Pancreas (tissue), 10 donors: ENCODE data around the gene SERINC4. TPM values are rescaled to one million over a fixed set of nuclear protein-coding genes. Genes with fewer than 3 reads are reported as not detected.
"Not testable (repeated sequence)": the region's sequence is repeated elsewhere in the genome, so short reads cannot be mapped to it uniquely, and the experiment has no call there.

Experiments used
- ATAC-seq, 4 donors: fragments of 200-7000 bp; cut with Tn5 transposase; one replicate each; pipeline versions ENCODE4 v1.8.0 to v1.9.1; 2020; ENCODE audit warnings: mild to moderate bottlenecking in 4 of 4, moderate library complexity in 4 of 4
- DNase-seq, 6 donors: peaks; one replicate each; pipeline ENCODE4 v3.0.0-alpha.2; 2020
- FAIRE-seq: peaks from 2 replicates; lab custom pipeline; 2012; peaks lifted over from hg19 to GRCh38; lab: Jason Lieb, UNC
- H3K27ac ChIP-seq, 4 donors: fragments of 200-600 bp; sonication (generic); 1 replicate in 3 of 4; 2 replicates in 1 of 4; pipeline versions ENCODE4 v1.5.0 to v1.8.0; 2020
- H3K27me3 ChIP-seq, 4 donors: fragments of 200-600 bp; one replicate each; pipeline ENCODE4 v1.8.0; 2021
- H3K36me3 ChIP-seq, 3 donors: fragments of 200-600 bp; sonication (generic) in 1 of 3; one replicate each; pipeline versions ENCODE4 v1.5.0 to v1.8.0; 2020 to 2021
- H3K4me1 ChIP-seq, 3 donors: fragments of 200-600 bp; one replicate each; pipeline ENCODE4 v1.8.0; 2021
- H3K4me3 ChIP-seq, 4 donors: fragments of 200-600 bp; sonication (generic) in 2 of 4; one replicate each; pipeline versions ENCODE4 v1.5.0 to v1.8.0; 2020 to 2021
- H3K9me3 ChIP-seq, 4 donors: fragments of 200-600 bp; one replicate each; pipeline ENCODE4 v1.8.0; 2021
- WGBS, 2 donors: extraction: QIAGEN DNeasy Blood & Tissue Kit; methylation state at CpG; one replicate each; pipeline ENCODE4 v1.1.7; 2013; 5-methylcytosine and 5-hydroxymethylcytosine counted together
- intact Hi-C, 3 donors: fragments of 100-400 bp; cut with DNase I; formaldehyde crosslinking; loops; one replicate each; pipeline versions ENCODE4 v1.11.1 to v1.14.2; 2022
- microRNA-seq, 2 donors: library from miRNA; unstranded; fragments of <30 nt; microRNA quantifications; one replicate each; pipeline versions ENCODE4 to v1.1.0, GENCODE V29; 2019 to 2020
- polyA plus RNA-seq, 2 donors: library from polyadenylated mRNA; stranded (reverse); fragments of 200-250 nt; gene quantifications; one replicate each; pipeline ENCODE4 v1.2.3, GENCODE V29; 2013
- total RNA-seq, 6 donors: library from RNA; stranded (reverse); fragmentation: NEBNext Ultra II Directional in 4 of 6; extraction: Animal tissue kit (Norgen Biotek cat#: 25700) in 4 of 6; gene quantifications; one replicate each; pipeline versions ENCODE4 v1.2.1 to v1.2.4, GENCODE V29; 2021 to 2023
- TF ChIP-seq, protein P1 (sequence below), 4 donors: fragments of 200-600 bp; sonication (generic) in 3 of 4; IDR thresholded peaks; one replicate each; pipeline versions ENCODE4 v1.5.0 to v1.8.0; 2021; ENCODE audit warnings: antibody characterized with exemption in 4 of 4
- donor health status: healthy with polysubstance abuse.
- donor health status: DM: no; HTN: no; CAD: no; lungs with moderate emphysema.
- donor health status: DM: no; HTN: no; CAD: no.
- donor health status: control.
- donor health status: control.
- donor health status: Bipolar disorder and iron deficiency.
- donor health status: DM: yes; HTN: yes; CAD: no.
- donor health status: DM: no; HTN: no; CAD: no.
- donor health status: DM: no; HTN: no; CAD: no.
- donor health status: DM: yes; HTN: yes; CAD: no.

The SERINC4 gene
- total and polyA plus RNA-seq, 8 donors: 0.14 to 0.47 (median 0.22) TPM; not detected in 4

- TF ChIP-seq, protein P1, sequence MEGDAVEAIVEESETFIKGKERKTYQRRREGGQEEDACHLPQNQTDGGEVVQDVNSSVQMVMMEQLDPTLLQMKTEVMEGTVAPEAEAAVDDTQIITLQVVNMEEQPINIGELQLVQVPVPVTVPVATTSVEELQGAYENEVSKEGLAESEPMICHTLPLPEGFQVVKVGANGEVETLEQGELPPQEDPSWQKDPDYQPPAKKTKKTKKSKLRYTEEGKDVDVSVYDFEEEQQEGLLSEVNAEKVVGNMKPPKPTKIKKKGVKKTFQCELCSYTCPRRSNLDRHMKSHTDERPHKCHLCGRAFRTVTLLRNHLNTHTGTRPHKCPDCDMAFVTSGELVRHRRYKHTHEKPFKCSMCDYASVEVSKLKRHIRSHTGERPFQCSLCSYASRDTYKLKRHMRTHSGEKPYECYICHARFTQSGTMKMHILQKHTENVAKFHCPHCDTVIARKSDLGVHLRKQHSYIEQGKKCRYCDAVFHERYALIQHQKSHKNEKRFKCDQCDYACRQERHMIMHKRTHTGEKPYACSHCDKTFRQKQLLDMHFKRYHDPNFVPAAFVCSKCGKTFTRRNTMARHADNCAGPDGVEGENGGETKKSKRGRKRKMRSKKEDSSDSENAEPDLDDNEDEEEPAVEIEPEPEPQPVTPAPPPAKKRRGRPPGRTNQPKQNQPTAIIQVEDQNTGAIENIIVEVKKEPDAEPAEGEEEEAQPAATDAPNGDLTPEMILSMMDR (IDR thresholded peaks at IDR 0.05): no peak
- WGBS, 2 donors: 40 to 41% methylated on average over 6 of the region's 6 CpGs
- Histone ChIP-seq H3K27me3 (no peaks in the 10 kb centered on the region), H3K36me3 (peaks cover 0 to 14% (median 2%) of the 10 kb centered on the region in 3 donors), H3K4me3 (no peak overlapping the region), H3K9me3 (no peaks in the 10 kb centered on the region), H3K27ac (no peak overlapping the region), H3K4me1 (peaks cover 0 to 27% (median 12%) of the 10 kb centered on the region in 3 donors)
- FAIRE-seq (no peak), ATAC-seq (no peak), DNase-seq (no peak)
- intact Hi-C loops: no loop called here
Measured at GRCh38 chr15:43751885-43752284, 48.1 kb downstream of the SERINC4 start.

DNA sequence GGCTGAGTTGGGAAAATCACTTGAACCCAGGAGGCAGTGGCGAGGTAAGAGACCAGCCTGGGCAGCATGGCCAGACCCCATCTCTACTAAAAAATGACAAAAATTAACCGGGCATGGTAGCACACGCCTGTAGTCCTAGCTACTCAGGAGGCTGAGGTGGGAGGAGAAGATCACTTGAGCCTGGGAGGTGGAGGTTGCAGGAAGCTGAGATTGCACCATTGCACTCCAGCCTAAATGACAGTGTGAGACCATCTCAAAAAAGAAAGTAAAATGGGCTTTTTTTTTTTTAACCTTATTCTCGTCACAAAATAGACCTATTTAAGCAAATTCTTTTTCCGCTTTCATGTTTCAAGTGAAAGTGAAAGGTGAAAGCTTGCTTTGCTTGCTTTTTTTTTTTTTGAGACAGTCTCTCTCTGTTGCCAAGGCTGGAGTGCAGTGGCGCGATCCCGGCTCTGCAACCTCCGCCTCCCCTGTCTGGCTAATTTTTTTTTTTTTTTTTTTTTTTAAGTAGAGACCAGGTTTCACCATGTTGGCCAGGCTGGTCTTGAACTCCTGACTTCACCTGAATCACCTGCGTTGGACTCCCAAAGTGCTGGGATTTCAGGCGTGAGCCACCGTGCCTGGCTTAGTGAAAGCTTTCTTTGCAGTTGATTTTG lies 50.2 kb downstream of the SERINC4 start:
- intact Hi-C loops: no loop called here
- DNase-seq (no peak), ATAC-seq (peak in 2 of 4 donors; percentile 4 to 15), FAIRE-seq (no peak)
- 35 to 36% methylated on average over 12 of the region's 12 CpGs for WGBS, 2 donors
- Histone ChIP-seq H3K36me3 (peaks cover 0 to 5% (median 2%) of the 10 kb centered on the region in 3 donors), H3K27me3 (no peaks in the 10 kb centered on the region), H3K9me3 (no peaks in the 10 kb centered on the region), H3K4me1 (peaks cover 0 to 27% (median 12%) of the 10 kb centered on the region in 3 donors), H3K27ac (peak overlapping the region in 2 of 4 donors; percentile 30 to 46), H3K4me3 (peak overlapping the region in 2 of 4 donors; percentile 6 to 86)
- TF ChIP-seq, protein P1 (IDR thresholded peaks at IDR 0.05): no peak

DNA sequence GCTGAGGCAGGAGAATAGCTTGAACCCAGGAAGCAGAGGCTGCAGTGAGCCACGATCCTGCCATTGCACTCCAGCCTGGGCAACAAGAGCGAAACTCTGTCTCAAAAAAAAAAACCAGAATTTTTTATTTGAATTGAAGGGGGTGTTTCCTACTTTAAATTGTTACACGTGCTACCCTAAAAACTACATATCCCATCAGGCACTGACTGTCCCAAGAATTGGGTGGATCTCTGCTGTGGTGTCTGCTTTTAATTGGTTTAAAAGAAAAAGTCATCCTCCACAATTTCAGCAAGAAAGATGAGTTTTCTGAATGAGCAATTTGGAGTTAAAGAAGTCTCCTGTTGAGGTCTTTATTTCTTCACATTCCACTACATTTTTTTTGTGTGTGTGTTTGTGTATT lies 51.6 kb downstream of the SERINC4 start:
- DNase-seq: no peak
- H3K27me3 ChIP-seq: no peaks in the 10 kb centered on the region
- peaks cover 0 to 27% (median 12%) of the 10 kb centered on the region in 3 donors for H3K4me1 ChIP-seq
- FAIRE-seq: no peak
- H3K9me3 ChIP-seq: no peaks in the 10 kb centered on the region
- TF ChIP-seq, protein P1 (IDR thresholded peaks at IDR 0.05): no peak
- no peaks in the 10 kb centered on the region for H3K36me3 ChIP-seq
- intact Hi-C loops: no loop called here
- H3K4me3 ChIP-seq: peak overlapping the region in 2 of 4 donors; percentile 72 to 86
- no peak overlapping the region for H3K27ac ChIP-seq
- ATAC-seq: no peak
- 34 to 37% methylated on average over 3 of the region's 3 CpGs for WGBS, 2 donors

- ATAC-seq: peak; percentile 55 to 66 (median 59)
- Histone ChIP-seq H3K27ac (peak overlapping the region; percentile 79 to 93 (median 88)), H3K4me3 (peak overlapping the region; percentile 72 to 91 (median 88)), H3K4me1 (peaks cover 0 to 27% (median 12%) of the 10 kb centered on the region in 3 donors)
- intact Hi-C loops, H3K27me3 ChIP-seq, H3K36me3 ChIP-seq, FAIRE-seq, H3K9me3 ChIP-seq: not testable (repeated sequence)
- DNase-seq: peak in 2 of 6 donors; percentile 30 to 38
- WGBS, 2 donors: 0 to 4% methylated on average over 11 to 12 of the region's 12 CpGs
Measured at GRCh38 chr15:43746903-43747309, 53.1 kb downstream of the SERINC4 start.

DNA sequence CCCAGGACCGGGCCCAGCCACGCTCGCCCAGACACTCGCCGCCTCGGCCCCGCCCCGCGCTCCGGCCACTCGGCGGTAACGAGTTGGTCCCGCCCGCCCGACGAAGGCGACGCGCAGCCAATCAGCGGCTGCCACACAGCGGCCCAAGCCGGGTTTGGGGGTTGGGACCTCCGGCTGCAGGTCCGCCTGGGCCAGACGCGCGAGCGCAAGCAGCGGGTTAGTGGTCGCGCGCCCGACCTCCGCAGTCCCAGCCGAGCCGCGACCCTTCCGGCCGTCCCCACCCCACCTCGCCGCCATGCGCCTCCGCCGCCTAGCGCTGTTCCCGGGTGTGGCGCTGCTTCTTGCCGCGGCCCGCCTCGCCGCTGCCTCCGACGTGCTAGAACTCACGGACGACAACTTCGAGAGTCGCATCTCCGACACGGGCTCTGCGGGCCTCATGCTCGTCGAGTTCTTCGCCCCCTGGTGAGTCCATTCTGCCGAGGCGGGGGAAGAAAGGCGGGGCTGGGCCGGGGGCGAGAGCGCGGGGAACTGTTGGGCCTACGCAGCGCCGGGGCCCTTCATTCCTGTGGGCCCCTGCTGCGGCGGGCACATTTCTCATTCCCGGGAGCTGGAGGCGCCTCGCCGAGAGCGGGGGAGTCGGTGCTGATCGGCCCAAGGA lies 53.6 kb downstream of the SERINC4 start, which contains the start of gene PDIA3:
Gene PDIA3 (plus strand): TSS at position 194 of the 658 bp plus-strand sequence. CDS start 102 bp downstream, at position 296.
- H3K9me3 ChIP-seq, FAIRE-seq, intact Hi-C loops, H3K36me3 ChIP-seq, H3K27me3 ChIP-seq: not testable (repeated sequence)
- Histone ChIP-seq H3K4me1 (peaks cover 0 to 27% (median 12%) of the 10 kb centered on the region in 3 donors), H3K27ac (peak within 1 kb of the TSS; percentile 79 to 93 (median 88)), H3K4me3 (peak within 1 kb of the TSS; percentile 72 to 91 (median 88))
- DNase-seq (peak; percentile 92 to 98 (median 94)), ATAC-seq (peak; percentile 94 to 97 (median 95))
- WGBS, 2 donors: 0 to 2% methylated on average over 46 to 84 of the region's 84 CpGs

Small RNA genes within 50 kb of the gene (microRNA-seq; reads per million reads assigned to microRNA genes)
- gene MIR1282: 0 to 1.9 reads per million in 2 donors

Other genes with a start within 250 kb of the SERINC4 start
- gene PPIP5K1, start 210.0 kb downstream of the SERINC4 start, total RNA-seq: 10 to 100 TPM; 13.3 to 39.9 (median 17.2) TPM
- gene PPIP5K1, start 210.0 kb downstream of the SERINC4 start, polyA plus RNA-seq: 10 to 100 TPM; 11.3 to 16.0 TPM
- gene CKMT1B, start 206.2 kb downstream of the SERINC4 start, total RNA-seq: 1 to 10 TPM in 5 of 6 donors, under 1 TPM in 1; 0.97 to 3.5 (median 3.1) TPM
- gene CKMT1B, start 206.2 kb downstream of the SERINC4 start, polyA plus RNA-seq: 1 to 10 TPM; 2.7 to 8.5 TPM
- under 1 TPM in 5 of 6 donors, not detected in 1; 0.28 to 0.43 (median 0.32) TPM for gene STRC, start 181.4 kb downstream of the SERINC4 start, total RNA-seq
- under 1 TPM; 0.46 to 0.82 TPM for gene STRC, start 181.4 kb downstream of the SERINC4 start, polyA plus RNA-seq
- 1 to 10 TPM; 1.2 to 4.2 (median 1.9) TPM for gene CATSPER2, start 151.4 kb downstream of the SERINC4 start, total RNA-seq
- 1 to 10 TPM; 8.3 to 9.9 TPM for gene CATSPER2, start 151.4 kb downstream of the SERINC4 start, polyA plus RNA-seq
- 1 to 10 TPM in 5 of 6 donors, under 1 TPM in 1; 0.93 to 4.6 (median 3.6) TPM for gene CKMT1A, start 106.4 kb downstream of the SERINC4 start, total RNA-seq
- 1 to 10 TPM; 2.0 to 6.7 TPM for gene CKMT1A, start 106.4 kb downstream of the SERINC4 start, polyA plus RNA-seq
- gene PDIA3, start 53.8 kb downstream of the SERINC4 start, total RNA-seq: 100 to 1,000 TPM; 130 to 290 (median 248) TPM
- 100 to 1,000 TPM; 144 to 189 TPM for gene PDIA3, start 53.8 kb downstream of the SERINC4 start, polyA plus RNA-seq
- gene ELL3, start 23.3 kb downstream of the SERINC4 start, total RNA-seq: 1 to 10 TPM; 1.2 to 3.1 (median 2.0) TPM
- 1 to 10 TPM; 1.9 to 2.1 TPM for gene ELL3, start 23.3 kb downstream of the SERINC4 start, polyA plus RNA-seq
- 100 to 1,000 TPM; 245 to 540 (median 381) TPM for gene SERF2, start 7.9 kb downstream of the SERINC4 start, total RNA-seq
- gene SERF2, start 7.9 kb downstream of the SERINC4 start, polyA plus RNA-seq: 1,000 to 10,000 TPM in 1 of 2 donors, 100 to 1,000 TPM in 1; 943 to 1,722 TPM
- 1 to 10 TPM; 3.1 to 7.1 (median 5.1) TPM for gene HYPK, start 379 bp upstream of the SERINC4 start, total RNA-seq
- 10 to 100 TPM in 1 of 2 donors, 1 to 10 TPM in 1; 5.0 to 25.6 TPM for gene HYPK, start 379 bp upstream of the SERINC4 start, polyA plus RNA-seq
- 10 to 100 TPM in 2 of 6 donors, 1 to 10 TPM in 4; 5.2 to 11.9 (median 7.5) TPM for gene MFAP1, start 24.5 kb upstream of the SERINC4 start, total RNA-seq
- 10 to 100 TPM in 1 of 2 donors, 1 to 10 TPM in 1; 5.0 to 10.1 TPM for gene MFAP1, start 24.5 kb upstream of the SERINC4 start, polyA plus RNA-seq
- gene WDR76, start 26.8 kb upstream of the SERINC4 start, total RNA-seq: 1 to 10 TPM; 2.3 to 3.3 (median 2.7) TPM
- 1 to 10 TPM in 1 of 2 donors, under 1 TPM in 1; 0.72 to 1.2 TPM for gene WDR76, start 26.8 kb upstream of the SERINC4 start, polyA plus RNA-seq